Mesodermal cell (in vitro differentiated cells): Measurements from ENCODE around the gene ACIN1.

Experiments
- H3K27ac ChIP-seq: 2 replicates; pipeline ENCODE4 v1.7.0; 2013; ENCODE audit warnings: mild to moderate bottlenecking, low read depth, low read length, moderate library complexity; ENCODE audit not compliant: severe bottlenecking
- H3K36me3 ChIP-seq: 2 replicates; pipeline ENCODE4 v1.7.1; 2013; ENCODE audit warnings: mild to moderate bottlenecking, low read length, moderate library complexity; ENCODE audit not compliant: control insufficient read depth, insufficient read depth
- H3K4me1 ChIP-seq: one replicate; pipeline ENCODE4 v1.7.1; 2013; ENCODE audit warnings: mild to moderate bottlenecking, low read length; ENCODE audit not compliant: insufficient read depth, control insufficient read depth, poor library complexity, severe bottlenecking
- H3K4me3 ChIP-seq: 2 replicates; pipeline ENCODE4 v1.7.0; 2013; ENCODE audit warnings: low read length, control low read depth, mild to moderate bottlenecking; ENCODE audit not compliant: insufficient read depth, poor library complexity, severe bottlenecking; ENCODE audit errors: extremely low read depth
- H3K9me3 ChIP-seq: 2 replicates; pipeline ENCODE4 v1.7.1; 2013; ENCODE audit warnings: mild to moderate bottlenecking, low read length, moderate library complexity; ENCODE audit not compliant: control insufficient read depth
- WGBS, 2 experiments: methylation state at CpG; one replicate each; pipeline ENCODE4 v1.1.5; 2013; ENCODE audit warnings: missing lambda C conversion rate in 2 of 2; ENCODE audit not compliant: insufficient coverage in 2 of 2; 5-methylcytosine and 5-hydroxymethylcytosine counted together

Gene ACIN1

GRCh38 chr14:23056145-23056955, 38.6 kb downstream of the ACIN1 start:
- peak overlapping the region; percentile 56 for H3K4me3 ChIP-seq
- H3K36me3 ChIP-seq: peaks cover 49% of the 10 kb centered on the region
- WGBS, 2 experiments: 5 to 7% methylated on average over 10 of the region's 17 CpGs
- peak overlapping the region; percentile 6 for H3K27ac ChIP-seq
- H3K4me1 ChIP-seq: peaks cover 19% of the 10 kb centered on the region
- H3K9me3 ChIP-seq: no peaks in the 10 kb centered on the region

- H3K27ac ChIP-seq: peak overlapping the region; percentile 6
- peaks cover 15% of the 10 kb centered on the region for H3K4me1 ChIP-seq
- 92 to 93% methylated on average over 5 of the region's 6 CpGs for WGBS, 2 experiments
- peaks cover 47% of the 10 kb centered on the region for H3K36me3 ChIP-seq
- no peak overlapping the region for H3K4me3 ChIP-seq
- no peaks in the 10 kb centered on the region for H3K9me3 ChIP-seq
Observed at GRCh38 chr14:23055621-23056144, 39.3 kb downstream of the ACIN1 start.

- Histone ChIP-seq H3K9me3 (no peaks in the 10 kb centered on the region), H3K4me1 (peaks cover 11% of the 10 kb centered on the region), H3K27ac (no peak overlapping the region), H3K36me3 (peaks cover 47% of the 10 kb centered on the region), H3K4me3 (no peak overlapping the region)
- WGBS, 2 experiments: 97% methylated on average over 12 of the region's 12 CpGs
Observed at GRCh38 chr14:23055147-23055550, 39.8 kb downstream of the ACIN1 start.

- Histone ChIP-seq H3K4me3 (no peak overlapping the region), H3K9me3 (no peaks in the 10 kb centered on the region), H3K36me3 (peaks cover 45% of the 10 kb centered on the region), H3K4me1 (peaks cover 11% of the 10 kb centered on the region), H3K27ac (no peak overlapping the region)
- 87 to 93% methylated on average over 7 to 11 of the region's 17 CpGs for WGBS, 2 experiments
Observed at GRCh38 chr14:23054000-23054811, 40.7 kb downstream of the ACIN1 start.

GRCh38 chr14:23053426-23053825, 41.5 kb downstream of the ACIN1 start:
- Histone ChIP-seq H3K27ac (no peak overlapping the region), H3K36me3 (peaks cover 45% of the 10 kb centered on the region), H3K4me1 (peaks cover 11% of the 10 kb centered on the region), H3K9me3 (no peaks in the 10 kb centered on the region), H3K4me3 (no peak overlapping the region)
- WGBS, 2 experiments: 93 to 97% methylated on average over 7 to 9 of the region's 10 CpGs

- Histone ChIP-seq H3K27ac (no peak overlapping the region), H3K4me1 (peaks cover 6% of the 10 kb centered on the region), H3K4me3 (no peak overlapping the region), H3K36me3 (peaks cover 47% of the 10 kb centered on the region), H3K9me3 (no peaks in the 10 kb centered on the region)
- 50% methylated on average over 1 of the region's 3 CpGs; no CpG with 5 or more reads in 1 of the 2 experiments for WGBS, 2 experiments
Observed at GRCh38 chr14:23052671-23053070, 42.3 kb downstream of the ACIN1 start.

- H3K36me3 ChIP-seq: peaks cover 47% of the 10 kb centered on the region
- H3K4me1 ChIP-seq: peaks cover 6% of the 10 kb centered on the region
- H3K4me3 ChIP-seq: no peak overlapping the region
- no peaks in the 10 kb centered on the region for H3K9me3 ChIP-seq
- WGBS, 2 experiments: 85 to 88% methylated on average over 9 of the region's 14 CpGs
- H3K27ac ChIP-seq: no peak overlapping the region
Observed at GRCh38 chr14:23052182-23052623, 42.7 kb downstream of the ACIN1 start.

GRCh38 chr14:23051141-23052057, 43.5 kb downstream of the ACIN1 start:
- no peak overlapping the region for H3K4me3 ChIP-seq
- H3K27ac ChIP-seq: no peak overlapping the region
- WGBS, 2 experiments: 92 to 94% methylated on average over 4 of the region's 5 CpGs
- H3K36me3 ChIP-seq: peaks cover 47% of the 10 kb centered on the region
- no peaks in the 10 kb centered on the region for H3K9me3 ChIP-seq
- peaks cover 1% of the 10 kb centered on the region for H3K4me1 ChIP-seq

- no peak overlapping the region for H3K4me3 ChIP-seq
- H3K9me3 ChIP-seq: no peaks in the 10 kb centered on the region
- 95 to 98% methylated on average over 6 to 7 of the region's 9 CpGs for WGBS, 2 experiments
- peaks cover 42% of the 10 kb centered on the region for H3K36me3 ChIP-seq
- peaks cover 10% of the 10 kb centered on the region for H3K4me1 ChIP-seq
- H3K27ac ChIP-seq: no peak overlapping the region
Observed at GRCh38 chr14:23049011-23049410, 45.9 kb downstream of the ACIN1 start.
